AG10803 (cell line): ENCODE data around the gene ABCB10.
"Not testable (repeated sequence)": the region's sequence is repeated elsewhere in the genome, so short reads cannot be mapped to it uniquely, and the experiment has no call there.

Source experiments
- DNase-seq: peaks from one replicate; pipeline ENCODE4 v3.0.0; 2010; ENCODE audit warnings: low read depth
- H3K4me3 ChIP-seq: 2 replicates; pipeline ENCODE4 v1.5.1; 2011; ENCODE audit warnings: mild to moderate bottlenecking, low read length, control low read depth
- CTCF ChIP-seq: conservative IDR thresholded peaks from 2 replicates; pipeline ENCODE4 v1.5.1; 2011; ENCODE audit warnings: mild to moderate bottlenecking, low read length, control low read depth, inconsistent platforms

ABCB10 gene

DNA sequence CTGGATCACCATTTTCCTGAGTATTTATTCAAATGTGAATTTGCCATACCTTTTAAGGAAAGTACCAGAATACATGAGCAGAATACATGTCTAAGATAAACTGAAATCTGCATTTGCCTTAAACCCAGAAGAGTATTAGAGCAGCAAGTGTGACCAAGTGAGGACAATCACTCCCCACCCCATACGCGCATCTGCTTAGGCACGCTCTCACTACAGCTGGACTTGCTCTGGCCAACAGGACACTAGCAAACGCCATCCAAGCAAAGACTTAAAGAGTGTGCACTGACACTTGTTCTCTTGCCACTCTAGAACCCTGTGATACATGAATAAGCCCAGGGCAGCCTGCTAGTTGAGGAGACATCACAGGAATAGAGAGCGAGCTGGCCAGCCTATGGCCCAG is 76.0 kb downstream of the ABCB10 start:
- H3K4me3 ChIP-seq, result no peak overlapping the region
- TF ChIP-seq CTCF, result no peak
- no peak for DNase-seq

GRCh38 chr1:229480495-229480894 is 78.0 kb downstream of the ABCB10 start:
- H3K4me3 ChIP-seq, result no peak overlapping the region
- no peak for DNase-seq
- no peak for TF ChIP-seq CTCF

- no peak overlapping the region for H3K4me3 ChIP-seq
- DNase-seq, result no peak
- no peak for TF ChIP-seq CTCF
Measured at GRCh38 chr1:229479660-229480399, 78.7 kb downstream of the ABCB10 start.

- no peak for TF ChIP-seq CTCF
- no peak for DNase-seq
Measured at GRCh38 chr1:229478852-229479251, 79.7 kb downstream of the ABCB10 start.

GRCh38 chr1:229475859-229476258 is 82.6 kb downstream of the ABCB10 start:
- DNase-seq, result not testable (repeated sequence)

More at GRCh38 chr1:229478852-229479251, 79.7 kb downstream of the ABCB10 start:
- H3K4me3 ChIP-seq, result no peak overlapping the region

DNA sequence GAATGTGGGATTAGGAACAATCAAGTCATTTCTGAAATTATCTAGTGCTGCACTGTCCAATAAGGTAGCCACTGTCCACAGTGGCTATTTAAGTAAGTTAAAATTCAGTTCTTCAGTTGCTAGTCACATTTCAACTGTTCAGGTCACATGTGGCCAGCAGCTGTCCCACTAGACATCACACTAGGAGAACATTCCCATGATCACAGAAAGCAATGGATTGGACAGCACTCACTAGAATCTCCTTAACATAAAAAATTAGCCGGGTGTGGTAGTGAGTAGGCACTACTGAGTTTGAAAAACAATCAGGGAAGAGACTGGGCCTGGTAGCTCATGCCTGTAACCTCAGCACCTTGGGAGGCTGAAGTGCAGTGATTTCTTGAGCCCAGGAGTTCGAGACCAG is 84.0 kb downstream of the ABCB10 start:
- TF ChIP-seq CTCF, result no peak
- no peak overlapping the region for H3K4me3 ChIP-seq
- peak; percentile 13 for DNase-seq

More at GRCh38 chr1:229475859-229476258, 82.6 kb downstream of the ABCB10 start:
- H3K4me3 ChIP-seq, result not testable (repeated sequence)

DNA sequence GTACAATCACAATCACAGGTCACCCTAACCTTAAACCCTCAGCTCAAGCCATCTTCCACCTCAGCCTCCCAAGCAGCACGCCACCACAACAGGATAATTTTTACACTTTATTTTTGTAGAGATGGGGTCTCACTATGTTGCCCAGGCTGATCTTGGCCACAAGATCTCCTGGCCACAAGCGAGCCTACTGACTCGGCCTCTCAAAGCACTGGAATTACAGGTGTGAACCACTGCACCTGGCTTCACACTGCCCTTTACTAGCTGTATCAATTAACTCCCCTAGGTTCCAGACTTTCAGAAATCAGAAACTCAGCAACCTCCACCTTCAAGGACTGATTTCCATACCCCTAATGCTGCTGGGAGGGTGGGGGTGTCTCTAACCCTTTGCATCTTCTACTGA is 87.3 kb downstream of the ABCB10 start:
- no peak overlapping the region for H3K4me3 ChIP-seq
- no peak for DNase-seq
- TF ChIP-seq CTCF, result no peak
